Heart right ventricle (tissue), 16 donors: ENCODE results near the gene MCF2L2. TPM values are rescaled to one million over a fixed set of nuclear protein-coding genes. Genes with fewer than 3 reads are reported as not detected.
A peak's percentile ranks its signal among the peaks of the same experiment; 100 is the strongest.
"Not testable (repeated sequence)": the region's sequence is repeated elsewhere in the genome, so short reads cannot be mapped to it uniquely, and the experiment has no call there.

Source experiments
- ATAC-seq, 8 donors: fragments of 200-7000 bp; cut with Tn5 transposase; one replicate each; pipeline ENCODE4 v1.9.1; 2020; ENCODE audit warnings: mild to moderate bottlenecking in 8 of 8, moderate library complexity in 8 of 8, moderate number of reproducible peaks in 1 of 8
- DNase-seq, 2 donors: peaks; one replicate each; pipeline ENCODE4 v3.0.0-alpha.2; 2020
- H3K27ac ChIP-seq, 10 donors: fragments of 200-600 bp; sonication (generic) in 2 of 10; one replicate each; pipeline versions ENCODE4 v1.5.0 to v1.8.0; 2020 to 2022; ENCODE audit warnings: mild to moderate bottlenecking in 3 of 10
- H3K27me3 ChIP-seq, 7 donors: fragments of 200-600 bp; one replicate each; pipeline ENCODE4 v1.8.0; 2021 to 2022; ENCODE audit warnings: mild to moderate bottlenecking in 2 of 7
- H3K36me3 ChIP-seq, 9 donors: fragments of 200-600 bp; sonication (generic) in 1 of 9; one replicate each; pipeline versions ENCODE4 v1.5.0 to v1.8.0; 2020 to 2022; ENCODE audit warnings: mild to moderate bottlenecking in 2 of 9
- H3K4me1 ChIP-seq, 9 donors: fragments of 200-600 bp; sonication (generic) in 1 of 9; one replicate each; pipeline versions ENCODE4 v1.5.0 to v1.8.0; 2020 to 2022; ENCODE audit warnings: mild to moderate bottlenecking in 4 of 9
- H3K4me3 ChIP-seq, 10 donors: fragments of 200-600 bp; sonication (generic) in 2 of 10; one replicate each; pipeline versions ENCODE4 v1.5.0 to v1.8.0; 2020 to 2022; ENCODE audit warnings: mild to moderate bottlenecking in 7 of 10, moderate library complexity in 2 of 10
- H3K9me3 ChIP-seq, 11 donors: fragments of 200-600 bp in 10 of 11; sonication (generic) in 2 of 11; one replicate each; pipeline versions ENCODE4 v1.5.0 to v1.8.0; 2013 to 2022; ENCODE audit warnings: mild to moderate bottlenecking in 2 of 11, control low read depth in 1 of 11, moderate library complexity in 1 of 11
- CTCF ChIP-seq, 9 donors: fragments of 200-600 bp; sonication (generic) in 2 of 9; IDR thresholded peaks; one replicate each; pipeline versions ENCODE4 v1.5.0 to v1.8.0; 2021 to 2022; ENCODE audit warnings: antibody characterized with exemption in 9 of 9, mild to moderate bottlenecking in 5 of 9, moderate library complexity in 1 of 9
- WGBS, 2 donors: extraction: QIAGEN DNeasy Blood & Tissue Kit; methylation state at CpG; one replicate each; pipeline ENCODE4 v1.1.7; 2013; ENCODE audit warnings: inconsistent platforms in 1 of 2; 5-methylcytosine and 5-hydroxymethylcytosine counted together
- intact Hi-C, 10 donors: fragments of 100-400 bp; cut with DNase I; formaldehyde crosslinking; loops; one replicate each; pipeline versions ENCODE4 v1.11.1 to v1.14.2; 2022
- polyA plus RNA-seq, 2 donors: library from polyadenylated mRNA; stranded (reverse); fragments of 200-250 nt; gene quantifications; one replicate each; pipeline ENCODE4 v1.2.3, GENCODE V29; 2013
- total RNA-seq, 10 donors: library from RNA; stranded (reverse); fragmentation: NEBNext Ultra II Directional in 3 of 10; extraction: Animal tissue kit (Norgen Biotek cat#: 25700) in 3 of 10; gene quantifications; one replicate each; pipeline versions ENCODE4 v1.2.1 to v1.2.4, GENCODE V29; 2021 to 2023
- donor health status: Arrhythmogenic right ventricular cardiomyopathy.
- donor health status: ischemic (EF 13 %, LVEDD 7.1; RV severe dilation, severe dysfunction).
- donor health status: healthy with polysubstance abuse.
- donor health status: DM: no; HTN: yes; CAD: no.
- donor health status: DM: no; HTN: no; CAD: no.
- donor health status: ischemic (EF 25% LVEDD 6.9; RV normal size, moderate dysfunction).
- donor health status: ischemic (EF 25% LVEDD 5.7; RV mildly dilated, moderate dysfunction).
- donor health status: healthy.
- donor health status: DM: yes; HTN: yes; CAD: no.
- donor health status: Ischemic cardiomyopathy.
- donor health status: ischemic (EF 35%, LVEDD 5.7; RV mildly dilated, moderate dysfunction).
- donor health status: nonischemic (EF 11% LVEDD 7.7; RV severe dilation, severe dysfunction).
- donor health status: DM: yes; HTN: yes; CAD: no.
- donor health status: PGD.
- donor health status: ischemic (EF 29% LVEDD 5.4; RV normal size, mild dysfunction).
- donor health status: nonischemic (EF 23%, LVEDD 6.1; RV moderate dilation, normal function).

The MCF2L2 gene
- total and polyA plus RNA-seq, 12 donors: 0.09 to 1.5 (median 0.40) TPM; not detected in 1

GRCh38 chr3:183178833-183179549 is 249.4 kb downstream of the MCF2L2 start:
- H3K27me3 ChIP-seq: peaks cover 0 to 66% (median 53%) of the 10 kb centered on the region in 7 donors
- H3K27ac ChIP-seq: no peak overlapping the region
- H3K4me1 ChIP-seq: peaks cover 0 to 23% (median 17%) of the 10 kb centered on the region in 9 donors
- intact Hi-C loops: no loop called here
- no peaks in the 10 kb centered on the region for H3K36me3 ChIP-seq
- DNase-seq (peak in 1 of 2 donors; percentile 30), ATAC-seq (peak; percentile 53 to 72 (median 67))
- no peaks in the 10 kb centered on the region for H3K9me3 ChIP-seq
- WGBS, 2 donors: 0 to 2% methylated on average over 66 to 68 of the region's 68 CpGs
- peak overlapping the region; percentile 34 to 62 (median 57) for H3K4me3 ChIP-seq
- peak in 4 of 9 donors; percentile 12 to 34 (median 32) for TF ChIP-seq CTCF (IDR thresholded peaks at IDR 0.05)

- intact Hi-C loops: no loop called here
- Histone ChIP-seq H3K9me3 (no peaks in the 10 kb centered on the region), H3K27me3 (peaks cover 0 to 66% (median 55%) of the 10 kb centered on the region in 7 donors), H3K36me3 (no peaks in the 10 kb centered on the region), H3K27ac (no peak overlapping the region), H3K4me1 (peaks cover 0 to 23% (median 17%) of the 10 kb centered on the region in 9 donors), H3K4me3 (peak overlapping the region; percentile 34 to 62 (median 57))
- DNase-seq (no peak), ATAC-seq (no peak)
- 7 to 8% methylated on average over 6 of the region's 6 CpGs for WGBS, 2 donors
- TF ChIP-seq CTCF (IDR thresholded peaks at IDR 0.05): no peak
Observed at GRCh38 chr3:183178512-183178832, 249.9 kb downstream of the MCF2L2 start.

GRCh38 chr3:183172051-183172639 is 256.3 kb downstream of the MCF2L2 start:
- ATAC-seq (no peak), DNase-seq (no peak)
- H3K36me3 ChIP-seq: no peaks in the 10 kb centered on the region
- peaks cover 0 to 36% (median 23%) of the 10 kb centered on the region in 7 donors for H3K27me3 ChIP-seq
- WGBS, 2 donors: 74 to 78% methylated on average over 5 of the region's 5 CpGs
- intact Hi-C loops: no loop called here
- H3K27ac ChIP-seq: no peak overlapping the region
- no peaks in the 10 kb centered on the region for H3K4me1 ChIP-seq
- no peaks in the 10 kb centered on the region for H3K9me3 ChIP-seq
- TF ChIP-seq CTCF (IDR thresholded peaks at IDR 0.05): no peak
- no peak overlapping the region for H3K4me3 ChIP-seq

GRCh38 chr3:183167975-183168374 is 260.4 kb downstream of the MCF2L2 start:
- H3K9me3 ChIP-seq, DNase-seq, H3K27ac ChIP-seq, H3K36me3 ChIP-seq, H3K4me3 ChIP-seq, H3K4me1 ChIP-seq, ATAC-seq, intact Hi-C loops: not testable (repeated sequence)
- peaks cover 4 to 29% (median 21%) of the 10 kb centered on the region in 7 donors for H3K27me3 ChIP-seq
- WGBS, 2 donors: 98 to 100% methylated on average over 1 of the region's 1 CpG

- WGBS, 2 donors: 80 to 87% methylated on average over 25 of the region's 25 CpGs
- no peak for TF ChIP-seq CTCF (IDR thresholded peaks at IDR 0.05)
- DNase-seq (no peak), ATAC-seq (no peak)
- H3K36me3 ChIP-seq: no peaks in the 10 kb centered on the region
- peaks cover 3 to 20% (median 9%) of the 10 kb centered on the region in 9 donors for H3K4me1 ChIP-seq
- H3K4me3 ChIP-seq: no peak overlapping the region
- H3K27me3 ChIP-seq: peaks cover 8 to 50% (median 44%) of the 10 kb centered on the region in 7 donors
- intact Hi-C loops: no loop called here
- H3K9me3 ChIP-seq: no peaks in the 10 kb centered on the region
- no peak overlapping the region for H3K27ac ChIP-seq
Observed at GRCh38 chr3:183163563-183163962, 264.9 kb downstream of the MCF2L2 start.
